ENCODE measurements around the gene AUTS2. TPM values are rescaled to one million over a fixed set of nuclear protein-coding genes. Genes with fewer than 3 reads are reported as not detected.

The AUTS2 gene
- total RNA-seq, 1 experiment from 2014 or later = 42.1 TPM

- no peaks in the 10 kb centered on the region for H3K27me3 ChIP-seq (replicated peaks; ENCODE audit: insufficient read depth, low read depth, low read length, poor library complexity)
These were observed 1168.4 kb downstream of the AUTS2 start for GRCh38 chr7:70766694-70767093.

GRCh38 chr7:70770154-70770553 is 1171.9 kb downstream of the AUTS2 start:
- ChIA-PET POLR2A (ENCODE audit: low non-redundant PET) (no interaction called here), CTCF (no interaction called here)
- no TSS peak for BruUV-seq (replicated peaks)
- no peak for DNase-seq (ENCODE audit: low spot score)
- Histone ChIP-seq H3K27me3 (replicated peaks; ENCODE audit: insufficient read depth, low read depth, low read length, poor library complexity) (no peaks in the 10 kb centered on the region), H3K4me1 (ENCODE audit: insufficient read depth, low read length, poor library complexity, severe bottlenecking) (no peaks in the 10 kb centered on the region), H3K27ac (ENCODE audit: low read depth, low read length, poor library complexity, severe bottlenecking) (no peak overlapping the region), H3K4me3 (ENCODE audit: low read depth, low read length, poor library complexity, severe bottlenecking) (no peak overlapping the region), H3K9me3 (ENCODE audit: low read depth, low read length, poor library complexity, severe bottlenecking) (no peaks in the 10 kb centered on the region), H3K36me3 (ENCODE audit: insufficient read depth, low read length, poor library complexity, severe bottlenecking) (no peaks in the 10 kb centered on the region)
- TF ChIP-seq EZH2 (IDR thresholded peaks at IDR 0.05; ENCODE audit: borderline replicate concordance, low read depth, low read length, poor library complexity, severe bottlenecking) (no peak), CTCF (conservative IDR thresholded peaks at IDR 0.05; ENCODE audit: low read depth, low read length) (no peak)
- intact Hi-C loops (cut with micrococcal nuclease; ENCODE audit: unreplicated experiment) = no loop called here

More at GRCh38 chr7:70766694-70767093, 1168.4 kb downstream of the AUTS2 start:
- H3K9me3 ChIP-seq (ENCODE audit: low read depth, low read length, poor library complexity, severe bottlenecking) = no peaks in the 10 kb centered on the region
- H3K4me3 ChIP-seq (ENCODE audit: low read depth, low read length, poor library complexity, severe bottlenecking) = no peak overlapping the region
- DNase-seq (ENCODE audit: low spot score) = no peak
- CTCF ChIA-PET = no interaction called here
- H3K36me3 ChIP-seq (ENCODE audit: insufficient read depth, low read length, poor library complexity, severe bottlenecking) = no peaks in the 10 kb centered on the region
- TF ChIP-seq CTCF (conservative IDR thresholded peaks at IDR 0.05; ENCODE audit: low read depth, low read length) = no peak
- TF ChIP-seq EZH2 (IDR thresholded peaks at IDR 0.05; ENCODE audit: borderline replicate concordance, low read depth, low read length, poor library complexity, severe bottlenecking) = no peak
- POLR2A ChIA-PET (ENCODE audit: low non-redundant PET) = no interaction called here
- intact Hi-C loops (cut with micrococcal nuclease; ENCODE audit: unreplicated experiment) = no loop called here
- no peak overlapping the region for H3K27ac ChIP-seq (ENCODE audit: low read depth, low read length, poor library complexity, severe bottlenecking)
- H3K4me1 ChIP-seq (ENCODE audit: insufficient read depth, low read length, poor library complexity, severe bottlenecking) = no peaks in the 10 kb centered on the region
- BruUV-seq (replicated peaks) = no TSS peak

- H3K4me1 ChIP-seq (ENCODE audit: insufficient read depth, low read length, poor library complexity, severe bottlenecking) = no peaks in the 10 kb centered on the region
- intact Hi-C loops (cut with micrococcal nuclease; ENCODE audit: unreplicated experiment) = no loop called here
- BruUV-seq (replicated peaks) = no TSS peak
- H3K36me3 ChIP-seq (ENCODE audit: insufficient read depth, low read length, poor library complexity, severe bottlenecking) = no peaks in the 10 kb centered on the region
- H3K27me3 ChIP-seq (replicated peaks; ENCODE audit: insufficient read depth, low read depth, low read length, poor library complexity) = no peaks in the 10 kb centered on the region
- POLR2A ChIA-PET (ENCODE audit: low non-redundant PET) = no interaction called here
- CTCF ChIA-PET = no interaction called here
- DNase-seq (ENCODE audit: low spot score) = no peak
- TF ChIP-seq CTCF (conservative IDR thresholded peaks at IDR 0.05; ENCODE audit: low read depth, low read length) (no peak), EZH2 (IDR thresholded peaks at IDR 0.05; ENCODE audit: borderline replicate concordance, low read depth, low read length, poor library complexity, severe bottlenecking) (no peak)
- H3K9me3 ChIP-seq (ENCODE audit: low read depth, low read length, poor library complexity, severe bottlenecking) = no peaks in the 10 kb centered on the region
- H3K27ac ChIP-seq (ENCODE audit: low read depth, low read length, poor library complexity, severe bottlenecking) = no peak overlapping the region
- H3K4me3 ChIP-seq (ENCODE audit: low read depth, low read length, poor library complexity, severe bottlenecking) = no peak overlapping the region
These were observed 1173.2 kb downstream of the AUTS2 start for GRCh38 chr7:70771451-70771850.

Data from A673 (cell line).